SH-SY5Y (cell line): ENCODE measurements around the gene DNAH8.

Experiments used
- GATA2 ChIP-seq: IDR thresholded peaks from 2 replicates; pipeline ENCODE4 v1.6.1; 2011; ENCODE audit warnings: mild to moderate bottlenecking, low read depth, low read length
- GATA3 ChIP-seq: IDR thresholded peaks from 2 replicates; pipeline ENCODE4 v1.6.1; 2011; ENCODE audit warnings: low read depth, mild to moderate bottlenecking, low read length, moderate library complexity

GRCh38 chr6:39037707-39038106 lies 322.6 kb downstream of the DNAH8 start:
- TF ChIP-seq GATA3 (no peak), GATA2 (no peak)
